NCI-H1417 (cell line): Measurements from ENCODE around the gene ZFAND3.

ENCODE experiments used
- DNase-seq, 3 experiments: peaks; one replicate each; lab custom pipeline; 2025; lab: John Stamatoyannopoulos, UW

Gene ZFAND3

DNA sequence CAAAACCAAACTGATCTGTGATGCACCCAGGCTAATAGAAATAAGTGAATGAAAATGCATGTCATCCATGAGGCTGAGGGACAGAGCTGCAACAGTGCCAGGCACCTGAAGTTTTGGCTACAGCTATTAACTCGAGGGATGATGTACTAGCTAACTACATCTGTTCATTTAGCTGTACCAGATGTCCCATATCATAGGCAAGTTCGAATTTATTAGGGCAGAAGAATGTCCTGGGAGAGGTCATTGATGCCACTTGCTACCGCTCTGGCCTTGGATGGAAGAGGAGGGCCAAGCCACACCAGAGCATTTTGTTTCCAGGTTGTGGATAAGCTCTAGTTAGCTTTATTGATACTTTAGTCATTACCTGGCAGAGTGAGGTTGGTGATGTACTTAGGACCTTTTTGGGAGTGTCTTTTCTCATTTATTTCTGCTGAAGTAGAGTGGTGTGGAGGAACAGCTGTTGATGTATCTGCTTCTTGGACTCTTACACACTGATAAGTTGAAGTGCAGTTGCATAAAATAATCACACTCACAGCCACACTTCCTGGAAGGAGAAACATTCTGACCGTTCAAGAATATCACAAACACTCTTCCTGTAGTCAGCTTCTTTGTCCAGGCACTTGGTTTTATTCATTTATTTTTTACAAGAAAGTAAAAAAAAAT is 8.2 kb downstream of the ZFAND3 start:
- DNase-seq, result no peak

DNA sequence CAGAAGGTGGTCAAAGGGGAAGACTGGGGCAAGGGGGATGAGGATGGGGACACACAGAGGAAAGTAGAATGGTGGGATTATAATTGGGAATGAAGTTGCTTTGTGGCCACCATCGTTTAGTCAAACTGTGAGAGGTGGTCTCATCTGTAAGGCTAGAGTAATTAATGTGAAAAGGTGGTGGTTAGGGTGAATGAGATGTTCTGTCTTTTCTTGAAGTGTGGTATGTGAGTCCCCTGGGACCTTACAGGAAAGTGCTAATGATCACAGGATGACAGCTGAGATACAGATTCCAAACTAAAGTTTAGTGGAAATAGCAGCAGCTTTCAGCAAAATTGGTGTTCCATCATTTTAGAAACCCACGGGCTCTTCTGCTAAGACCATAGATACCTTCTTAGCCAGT is 10.7 kb downstream of the ZFAND3 start:
- DNase-seq, result no peak

DNA sequence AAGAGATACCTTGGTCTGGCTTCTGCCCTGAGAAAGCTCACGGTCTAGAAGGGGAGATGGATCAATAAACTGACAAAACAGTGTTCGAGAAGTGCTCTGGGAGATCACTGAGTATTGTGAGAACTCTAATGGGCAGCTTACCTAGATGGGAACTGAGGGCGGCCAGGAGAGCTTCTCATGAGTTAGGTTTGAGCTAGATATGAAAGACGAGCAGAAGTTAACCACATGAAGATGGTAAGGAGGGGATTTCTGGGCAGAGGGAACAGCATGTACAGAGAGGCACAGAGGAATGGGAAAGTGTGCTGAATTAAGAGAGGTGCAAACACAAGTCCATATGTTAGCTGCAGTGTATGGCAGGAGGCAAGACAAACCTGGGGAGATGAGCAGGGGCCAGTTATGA is 11.9 kb downstream of the ZFAND3 start:
- no peak for DNase-seq

DNA sequence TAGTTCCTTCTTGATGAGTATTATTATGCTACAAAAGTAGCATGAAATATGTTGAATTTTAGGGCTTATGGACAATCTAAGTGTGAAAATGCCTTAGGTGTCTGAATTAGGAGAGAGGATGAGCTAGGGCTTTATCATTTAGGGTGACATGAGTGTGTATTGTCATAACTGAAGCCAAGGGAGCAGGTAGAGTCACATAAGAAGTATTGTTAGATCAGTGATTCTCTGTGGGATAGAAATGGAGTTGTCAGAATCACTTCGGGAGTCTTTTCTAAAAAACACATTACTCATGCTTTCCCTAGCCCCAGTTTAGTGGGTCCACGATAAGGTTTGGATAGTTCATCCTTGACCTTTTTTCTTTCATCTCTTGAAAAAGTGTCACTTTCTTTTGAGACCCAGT is 16.4 kb downstream of the ZFAND3 start:
- no peak for DNase-seq

DNA sequence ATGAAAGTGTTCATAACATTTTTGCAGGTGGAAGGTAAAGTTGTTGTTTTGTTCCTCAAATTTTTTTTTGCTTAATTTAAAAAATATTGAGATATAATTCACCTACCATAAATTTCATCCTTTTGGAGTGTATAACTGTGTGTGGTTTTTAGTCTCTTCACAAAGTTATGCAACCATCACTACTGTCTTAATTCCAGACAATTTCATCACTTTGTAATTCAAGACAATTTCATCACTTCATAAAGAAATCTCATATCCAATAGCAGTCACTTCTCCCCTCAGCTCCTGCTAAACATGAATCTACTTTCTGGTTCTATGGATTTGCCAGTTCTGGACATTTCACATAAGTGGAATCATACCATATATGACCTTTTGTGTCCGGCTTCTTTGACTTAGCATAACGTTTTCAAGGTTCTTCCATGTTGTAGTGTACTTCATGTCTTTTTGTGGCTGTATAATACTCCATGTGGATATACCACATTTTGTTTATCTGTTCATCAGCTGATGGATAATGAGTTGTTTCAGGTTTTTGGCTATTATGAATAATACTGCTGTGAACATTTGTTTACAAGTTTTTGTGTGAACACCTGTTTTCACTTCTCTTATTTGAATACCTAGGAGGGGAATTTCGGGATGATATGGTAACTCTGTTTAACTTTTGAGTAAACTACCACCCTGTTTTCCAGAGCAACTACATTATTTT is 18.8 kb downstream of the ZFAND3 start:
- no peak for DNase-seq

DNA sequence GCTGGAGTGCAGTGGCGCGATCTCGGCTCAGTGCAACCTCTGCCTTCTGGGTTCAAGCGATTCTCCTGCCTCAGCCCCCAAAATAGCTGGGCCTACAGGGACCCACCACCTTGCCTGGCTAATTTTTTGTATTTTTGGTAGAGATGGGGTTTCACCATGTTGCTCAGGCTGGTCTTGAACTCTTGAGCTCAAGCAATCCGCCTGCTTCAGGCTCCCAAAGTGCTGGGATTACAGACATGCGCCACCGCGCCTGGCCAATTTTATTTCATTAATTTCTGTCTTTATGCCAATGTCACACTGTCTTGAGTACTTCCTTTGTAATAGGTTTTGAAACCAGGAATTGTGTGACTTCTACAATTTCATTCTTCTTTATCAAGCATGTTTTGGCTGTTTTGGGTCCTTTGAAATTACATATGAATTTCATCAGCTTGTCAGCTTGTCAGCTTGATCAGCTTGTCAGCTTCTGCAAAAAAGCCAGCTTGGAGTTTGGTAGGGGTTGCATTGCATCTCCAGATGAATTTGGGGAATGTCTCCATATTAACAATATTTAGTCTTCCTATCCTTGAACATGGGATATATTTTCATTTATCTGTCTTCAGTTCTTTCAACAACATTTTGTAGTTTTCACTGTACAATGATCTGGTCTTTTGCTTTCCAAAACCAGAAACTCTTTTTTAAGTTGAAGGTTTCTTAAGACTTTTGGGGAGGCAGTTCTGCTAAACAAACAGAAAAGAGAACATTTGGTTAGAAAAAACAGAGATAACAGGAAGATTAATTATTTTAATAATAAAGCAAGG is 20.8 kb downstream of the ZFAND3 start:
- no peak for DNase-seq

DNA sequence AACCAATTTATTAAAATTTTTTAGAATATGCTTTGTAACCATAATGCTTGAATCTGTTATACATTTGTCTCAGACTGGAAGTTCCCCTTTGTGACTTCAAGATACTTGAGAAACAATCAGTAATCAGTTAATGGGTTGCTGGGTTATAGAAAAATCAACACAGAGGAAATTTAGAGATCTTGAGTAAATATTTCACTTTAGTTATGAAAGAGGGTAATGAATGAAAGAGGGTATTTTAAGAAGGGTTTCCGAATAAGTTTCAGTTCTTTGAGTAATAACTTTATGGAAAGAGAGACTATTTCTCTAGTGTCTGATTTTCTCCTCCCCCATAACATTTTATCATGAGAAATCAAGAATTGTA is 21.4 kb downstream of the ZFAND3 start:
- no peak for DNase-seq

DNA sequence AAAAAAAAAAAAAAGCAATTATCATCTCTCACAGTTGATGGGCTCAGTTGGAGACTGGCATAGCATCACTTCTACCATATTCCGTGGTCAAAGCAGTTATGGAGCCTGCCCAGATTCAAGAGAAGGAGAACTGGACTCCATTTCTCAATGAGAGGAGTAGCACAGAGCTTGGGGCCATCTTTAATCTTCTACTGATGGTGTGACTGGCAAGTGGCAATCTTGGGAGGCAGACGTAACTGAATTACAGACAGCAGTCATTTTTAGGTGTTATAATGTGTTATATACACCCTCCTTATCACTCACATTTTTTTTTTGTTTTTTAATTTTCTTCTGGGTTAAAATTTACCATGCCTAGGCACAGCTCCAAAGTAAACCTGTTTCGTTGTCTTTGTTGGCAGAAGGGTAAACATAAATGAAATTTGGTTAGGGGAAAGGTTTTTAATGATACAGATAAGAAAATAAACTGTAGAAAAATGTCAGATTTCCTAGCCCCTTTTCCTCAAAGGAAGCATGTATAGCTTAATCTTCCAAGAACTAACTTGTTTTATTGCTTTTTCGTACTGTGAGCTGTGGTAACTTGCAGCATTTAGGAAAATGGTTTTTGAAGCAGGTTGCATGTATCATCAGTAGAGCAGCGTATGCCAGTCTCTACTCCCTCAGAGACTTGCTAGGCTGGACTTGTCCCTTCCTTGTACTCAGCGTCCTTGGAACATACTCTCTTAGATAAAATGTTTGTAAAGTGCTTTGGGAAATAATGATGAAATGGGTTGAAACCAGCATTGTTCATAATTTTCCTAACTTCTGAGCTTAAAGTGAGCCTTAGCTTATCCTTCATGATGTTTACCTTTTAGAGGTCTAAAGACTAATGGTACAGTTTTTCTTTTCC is 25.7 kb downstream of the ZFAND3 start:
- DNase-seq, result no peak

DNA sequence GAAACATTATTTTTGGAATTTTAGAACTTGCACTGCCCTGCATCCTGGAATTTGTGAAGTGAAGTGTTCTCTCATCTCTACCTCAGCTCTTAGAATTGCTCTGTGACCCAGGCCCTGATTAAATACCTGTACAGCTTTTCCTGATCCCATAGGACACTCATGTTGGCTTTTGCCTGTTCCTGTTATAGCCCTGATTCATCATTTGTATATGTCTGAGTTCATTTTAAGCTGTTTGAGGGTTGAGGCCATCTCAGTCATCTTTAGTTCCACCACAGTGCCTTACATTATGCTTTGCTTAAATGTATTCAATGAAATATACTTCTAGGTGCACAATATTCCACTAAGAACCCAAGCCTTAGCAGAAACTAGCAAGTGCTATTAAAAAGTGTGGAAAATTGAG is 26.4 kb downstream of the ZFAND3 start:
- DNase-seq, result no peak

DNA sequence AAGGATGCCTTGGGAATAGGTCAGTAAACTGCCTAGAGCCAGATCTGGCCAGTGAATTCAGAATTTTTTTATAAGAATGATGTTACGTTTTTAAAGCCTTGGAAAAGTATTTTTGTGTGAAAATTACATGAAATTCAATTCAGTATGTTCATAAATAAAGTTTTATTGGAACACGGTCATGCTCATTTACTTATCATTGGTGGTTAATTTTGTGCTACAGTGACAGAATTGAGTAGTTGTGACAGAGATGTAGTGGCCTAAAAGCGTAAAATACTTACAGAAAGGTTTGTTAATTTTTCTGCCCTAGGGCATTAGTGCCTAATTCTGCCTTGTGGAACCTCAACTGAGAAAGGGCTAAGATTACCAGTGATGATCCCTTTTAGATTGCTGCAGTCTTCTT is 28.2 kb downstream of the ZFAND3 start:
- no peak for DNase-seq

DNA sequence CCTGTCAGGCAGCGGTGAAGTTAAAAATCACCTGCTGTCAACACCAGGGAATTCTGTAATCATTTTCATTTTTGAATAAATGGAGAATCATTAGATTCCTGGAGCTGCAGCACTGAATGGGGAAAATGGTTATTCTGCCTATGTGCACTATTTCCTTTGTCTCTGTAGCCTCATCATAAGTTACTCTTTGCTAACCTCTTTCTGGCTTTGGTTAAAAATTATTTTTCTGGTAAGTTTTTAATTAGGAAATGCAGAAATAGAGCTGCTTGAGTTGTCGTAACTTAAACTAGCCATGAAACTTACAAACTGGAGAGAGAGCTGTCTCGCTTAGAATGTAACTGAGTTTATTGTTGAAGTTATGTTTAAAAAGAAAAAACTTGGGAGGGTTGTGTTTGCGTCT is 28.8 kb downstream of the ZFAND3 start:
- no peak for DNase-seq

DNA sequence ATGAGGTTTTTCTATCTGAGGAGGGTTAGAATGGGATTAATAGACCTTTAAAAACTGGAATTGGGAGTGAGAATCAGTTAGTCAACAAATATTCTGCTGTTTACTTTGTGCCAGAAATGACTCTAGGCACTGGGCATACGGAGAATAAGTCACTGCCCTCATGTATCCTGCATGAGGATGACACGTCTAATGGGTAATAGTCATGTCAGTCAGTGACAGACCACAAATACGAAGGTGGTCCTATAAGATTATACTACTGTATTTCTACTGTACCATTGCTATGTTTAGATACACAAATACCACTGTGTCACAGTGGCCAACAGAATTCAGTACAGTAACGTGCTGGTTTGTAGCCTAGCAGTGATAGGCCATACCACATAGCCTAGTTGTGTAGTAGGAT is 30.7 kb downstream of the ZFAND3 start:
- no peak for DNase-seq

DNA sequence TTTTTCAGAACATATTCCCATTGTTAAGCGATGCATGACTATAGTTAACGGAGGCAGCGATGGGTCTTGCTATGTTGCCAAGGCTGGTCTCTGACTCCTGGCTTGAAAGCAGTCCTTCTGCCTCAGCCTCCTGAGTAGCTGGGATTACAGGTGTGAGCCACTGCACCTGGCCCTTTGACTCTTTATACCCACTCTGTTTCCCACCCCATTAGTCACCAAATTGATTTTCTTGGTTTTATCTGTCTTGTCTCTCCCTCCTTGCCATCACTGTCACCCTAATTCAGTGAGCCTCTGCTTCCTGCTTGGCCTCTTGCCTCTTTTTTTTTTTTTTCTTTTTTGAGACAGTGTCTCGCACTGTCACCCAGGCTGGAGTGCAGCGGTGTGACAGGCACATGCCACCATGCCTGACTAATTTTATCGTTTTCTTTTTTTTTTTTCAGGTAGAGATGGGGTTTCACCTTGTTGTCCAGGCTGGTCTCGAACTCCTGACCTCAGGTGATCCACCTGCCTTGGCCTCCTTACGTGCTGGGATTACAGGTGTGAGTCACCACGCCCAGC is 31.3 kb downstream of the ZFAND3 start:
- DNase-seq, result peak in 2 of 3 experiments; percentile 1 to 31

DNA sequence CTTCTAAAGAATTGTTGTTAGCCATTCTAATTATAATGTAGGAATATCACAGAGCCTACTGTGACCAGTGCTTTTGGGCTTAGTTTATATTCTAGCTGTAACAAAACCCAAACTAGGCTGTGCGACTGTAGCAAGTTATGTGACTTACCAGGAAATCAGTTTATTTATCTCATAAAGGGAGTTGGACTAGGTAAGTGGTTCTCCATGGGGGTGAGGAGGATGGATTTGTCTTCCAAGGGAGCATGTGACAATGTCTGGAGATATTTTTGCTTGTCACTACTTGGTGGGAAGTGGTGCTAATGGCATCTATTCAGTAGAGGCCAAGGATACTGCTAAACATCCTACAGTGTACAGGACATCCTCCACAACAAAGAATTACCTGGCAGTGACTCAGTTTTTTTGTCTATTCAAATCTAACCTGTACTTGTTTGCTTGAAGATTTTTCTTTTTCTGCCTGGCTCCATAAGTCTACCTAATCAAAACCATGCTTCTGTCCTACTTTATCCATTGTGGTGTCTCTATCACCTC is 32.5 kb downstream of the ZFAND3 start:
- DNase-seq, result no peak

DNA sequence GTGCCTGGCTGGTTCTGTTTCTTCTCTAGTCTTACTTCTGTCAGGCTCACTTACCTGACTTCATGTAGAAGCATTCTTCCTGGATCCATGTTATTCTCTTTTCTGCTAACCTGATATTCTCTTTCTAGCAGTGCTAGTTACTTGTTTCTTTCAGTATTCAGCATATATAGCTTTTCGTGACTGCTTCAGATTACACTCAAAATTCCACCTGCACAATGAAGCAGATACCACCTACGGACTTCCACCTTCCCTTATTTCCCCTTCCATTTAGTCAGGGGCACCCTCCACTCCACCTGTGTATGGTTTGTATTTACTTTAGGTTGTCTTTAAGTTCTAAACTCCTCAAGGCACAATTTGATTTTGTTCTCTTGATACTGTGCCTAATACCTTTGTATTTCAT is 36.8 kb downstream of the ZFAND3 start:
- no peak for DNase-seq

DNA sequence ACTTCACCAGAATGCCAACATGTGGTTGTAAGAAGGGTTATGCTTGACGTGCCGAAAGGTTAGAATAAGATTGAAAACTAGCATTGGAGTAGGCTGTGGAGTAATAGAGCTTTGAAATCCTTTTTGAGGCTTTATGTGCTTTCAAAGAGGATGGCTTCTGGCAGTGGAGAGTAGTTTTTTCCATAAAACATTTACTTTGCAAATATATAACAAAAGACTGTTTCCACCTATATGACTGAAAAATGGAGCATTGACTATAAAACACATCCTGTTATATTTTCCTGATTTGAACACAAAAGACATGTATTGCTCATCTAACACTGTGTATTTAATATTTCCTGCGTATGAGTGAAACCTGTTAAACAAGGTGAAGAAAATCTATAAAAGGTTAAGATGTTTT is 38.8 kb downstream of the ZFAND3 start:
- DNase-seq, result no peak

DNA sequence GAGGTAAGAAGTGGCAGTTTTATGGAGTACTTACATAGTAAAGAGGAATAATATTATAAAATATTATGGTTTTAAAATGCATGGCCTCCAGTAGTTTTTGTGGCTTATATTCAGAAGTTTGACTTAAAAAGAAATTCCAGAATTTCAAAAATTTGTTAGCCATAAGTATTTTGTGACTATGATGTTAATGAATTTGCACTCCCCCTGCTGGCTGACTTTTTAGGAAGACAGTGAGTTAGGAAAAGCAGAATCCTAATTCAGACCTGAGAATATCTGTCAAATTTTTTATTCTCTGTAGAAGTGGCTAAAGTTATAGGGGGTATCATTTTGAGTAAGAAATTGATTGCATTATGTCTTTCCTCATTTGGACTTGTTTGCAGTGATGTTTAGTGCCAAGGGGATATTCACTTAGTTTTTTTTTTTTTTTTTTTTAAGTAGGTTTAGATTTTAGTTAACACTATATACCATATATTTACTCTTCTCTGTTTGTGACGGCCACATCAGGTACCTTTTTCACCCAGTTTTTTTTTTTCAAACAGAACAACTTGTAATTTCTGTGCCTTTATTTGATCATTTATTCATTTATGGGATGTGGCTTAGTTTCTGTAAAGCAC is 40.8 kb downstream of the ZFAND3 start:
- DNase-seq, result peak in 2 of 3 experiments; percentile 24 to 37

DNA sequence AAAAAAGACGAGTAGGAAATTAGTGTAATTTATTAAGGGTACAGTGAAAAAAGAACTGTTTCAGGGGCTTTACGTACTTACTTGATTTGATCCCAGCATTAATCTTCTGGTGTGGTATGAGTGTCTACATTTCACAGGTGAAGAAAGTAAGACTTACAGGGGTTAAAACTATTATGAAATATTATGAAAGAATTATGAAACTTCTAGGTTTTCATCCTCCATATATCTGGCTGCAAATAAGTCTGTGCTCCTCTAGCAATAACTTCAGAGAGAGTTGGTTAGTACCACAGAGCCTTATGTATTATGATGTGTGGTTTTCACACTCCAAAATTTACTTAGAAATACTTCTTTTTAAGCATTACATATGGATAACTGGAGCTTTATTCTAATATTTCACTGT is 41.9 kb downstream of the ZFAND3 start:
- no peak for DNase-seq

DNA sequence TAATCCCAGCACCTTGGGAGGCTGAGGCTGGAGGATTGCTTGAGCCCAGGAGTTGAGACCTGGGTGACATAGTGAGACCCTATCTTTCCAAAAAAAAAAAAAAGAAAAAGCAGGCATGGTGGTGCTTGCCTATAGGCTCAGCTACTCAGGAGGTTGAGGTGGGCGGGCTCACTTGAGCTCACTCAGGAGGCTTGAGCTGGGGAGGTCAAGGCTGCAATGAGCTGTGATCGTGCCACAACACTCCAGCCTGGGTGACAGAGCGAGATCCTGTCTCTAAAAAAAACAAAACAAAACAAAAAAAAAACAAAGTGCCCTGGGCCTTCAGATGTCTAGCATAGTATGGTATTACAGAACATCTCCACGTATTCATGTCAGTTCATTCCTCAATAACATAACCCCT is 42.9 kb downstream of the ZFAND3 start:
- DNase-seq, result no peak

DNA sequence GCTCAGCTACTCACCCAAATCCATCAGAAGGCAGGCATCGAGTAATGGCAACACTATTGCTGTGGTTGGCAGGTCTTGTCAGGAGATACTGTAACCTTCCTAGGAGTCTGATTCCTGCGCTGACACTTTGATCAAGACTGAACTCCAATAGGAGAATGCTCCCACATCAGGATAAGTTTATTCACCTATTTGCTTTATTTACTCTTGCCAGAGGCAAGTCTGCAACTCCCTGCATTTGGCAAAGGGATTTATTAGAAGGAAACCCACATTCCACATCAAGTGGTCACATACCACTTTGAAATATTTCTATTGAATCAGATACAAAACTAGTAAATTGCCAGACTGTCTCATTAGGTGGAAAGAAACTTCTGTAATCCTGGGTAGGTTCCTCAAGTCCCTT is 43.5 kb downstream of the ZFAND3 start:
- no peak for DNase-seq

DNA sequence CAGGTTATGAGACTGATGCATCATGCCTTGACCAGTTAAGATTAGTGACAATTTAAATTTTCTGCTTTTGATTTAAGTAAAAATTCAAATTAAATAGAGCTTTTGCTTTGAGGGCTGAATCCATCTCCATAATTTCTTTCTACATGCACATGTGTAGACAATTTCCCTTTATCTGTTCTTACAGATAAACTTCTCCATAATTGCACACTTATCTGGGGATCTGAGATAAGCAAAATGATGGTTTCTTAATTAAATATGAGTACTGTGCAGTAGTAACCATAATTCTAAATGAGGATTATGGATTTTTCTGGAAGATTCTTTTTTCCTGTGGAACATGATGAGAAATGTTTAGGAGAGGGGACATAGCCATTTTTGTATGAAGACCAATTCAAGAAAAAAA is 44.7 kb downstream of the ZFAND3 start:
- DNase-seq, result no peak
